Neural cell (in vitro differentiated cells): ENCODE measurements around the gene TAOK1. TPM values are rescaled to one million over a fixed set of nuclear protein-coding genes. Genes with fewer than 3 reads are reported as not detected.

Experiments
- H2AFZ ChIP-seq: fragments of 200-600, 300-800 bp; sonication (generic), shearing (Covaris generic); 2 replicates; pipeline ENCODE4 v1.6.0; 2014; ENCODE audit warnings: low read depth, mild to moderate bottlenecking, antibody characterized with exemption, low read length, moderate library complexity
- H3F3A ChIP-seq: fragments of 200-600 bp; shearing (Covaris generic); 2 replicates; pipeline ENCODE4 v1.6.1; 2016; ENCODE audit warnings: mild to moderate bottlenecking, moderate library complexity, mixed read lengths, antibody characterized with exemption, low read length; ENCODE audit not compliant: insufficient read depth, poor library complexity, severe bottlenecking
- H3K27ac ChIP-seq: fragments of 200-600, 300-800 bp; sonication (generic), shearing (Covaris generic); 2 replicates; pipeline ENCODE4 v1.5.1; 2014; ENCODE audit warnings: mild to moderate bottlenecking, low read length, moderate library complexity
- H3K27me3 ChIP-seq: fragments of 300-800, 200-600 bp; sonication (generic), shearing (Covaris generic); 2 replicates; pipeline ENCODE4 v1.6.0; 2014; ENCODE audit warnings: mild to moderate bottlenecking, low read depth, low read length, moderate library complexity; ENCODE audit not compliant: insufficient read depth
- H3K36me3 ChIP-seq: fragments of 300-800, 200-600 bp; sonication (generic), shearing (Covaris generic); 2 replicates; pipeline ENCODE4 v1.5.1; 2014; ENCODE audit warnings: mild to moderate bottlenecking, antibody characterized with exemption, low read length, moderate library complexity; ENCODE audit not compliant: insufficient read depth
- H3K4me2 ChIP-seq: fragments of 300-800, 200-600 bp; sonication (generic), shearing (Covaris generic); 2 replicates; pipeline ENCODE4 v1.6.0; 2014; ENCODE audit warnings: mild to moderate bottlenecking, low read length
- H3K4me3 ChIP-seq: fragments of 300-800, 200-600 bp; sonication (generic), shearing (Covaris generic); 2 replicates; pipeline ENCODE4 v1.5.1; 2014; ENCODE audit warnings: mild to moderate bottlenecking, low read length, moderate library complexity
- H3K79me2 ChIP-seq: fragments of 200-600 bp; shearing (Covaris generic); replicated peaks from 2 replicates; pipeline ENCODE4 v1.6.0; 2014; ENCODE audit warnings: mild to moderate bottlenecking, low read length, moderate library complexity; ENCODE audit not compliant: insufficient read depth
- H3K9ac ChIP-seq: fragments of 300-800, 200-600 bp; sonication (generic), shearing (Covaris generic); 2 replicates; pipeline ENCODE4 v1.6.1; 2016; ENCODE audit warnings: mild to moderate bottlenecking, low read length, mixed read lengths
- H3K9me2 ChIP-seq: fragments of 200-600 bp; shearing (Covaris generic); 2 replicates; pipeline ENCODE4 v1.6.1; 2016; ENCODE audit warnings: mild to moderate bottlenecking, low read length, mixed read lengths; ENCODE audit not compliant: insufficient read depth
- H3K9me3 ChIP-seq: fragments of 200-600, 300-800 bp; sonication (generic), shearing (Covaris generic); 2 replicates; pipeline ENCODE4 v1.6.1; 2016; ENCODE audit warnings: mild to moderate bottlenecking, mixed run types, low read length, moderate library complexity, mixed read lengths
- H4K20me1 ChIP-seq: fragments of 200-600 bp; shearing (Covaris generic); 2 replicates; pipeline ENCODE4 v1.6.1; 2016; ENCODE audit warnings: mild to moderate bottlenecking, mixed run types; ENCODE audit not compliant: insufficient read depth
- EP300 ChIP-seq: fragments of 450-650 bp; conservative IDR thresholded peaks from 2 replicates; pipeline ENCODE4 v1.6.1; 2014; ENCODE audit warnings: antibody characterized with exemption, mild to moderate bottlenecking, moderate library complexity; ENCODE audit not compliant: poor library complexity, severe bottlenecking
- EZH2 ChIP-seq: fragments of 200-600, 300-800 bp; shearing (Covaris generic), sonication (generic); IDR thresholded peaks from 2 replicates; pipeline ENCODE4 v1.6.1; 2014; ENCODE audit warnings: antibody characterized with exemption, low read length, borderline replicate concordance, mild to moderate bottlenecking; ENCODE audit not compliant: insufficient read depth, poor library complexity, severe bottlenecking
- MXI1 ChIP-seq: fragments of 450-650 bp; conservative IDR thresholded peaks from 2 replicates; pipeline ENCODE4 v1.6.1; 2014; ENCODE audit warnings: antibody characterized with exemption, mild to moderate bottlenecking; ENCODE audit not compliant: poor library complexity, severe bottlenecking
- POLR2AphosphoS5 ChIP-seq: IDR thresholded peaks from 2 replicates; pipeline ENCODE4 v1.6.1; 2012
- RAD21 ChIP-seq: fragments of 450-650 bp; conservative IDR thresholded peaks from 2 replicates; pipeline ENCODE4 v1.6.1; 2014; ENCODE audit warnings: antibody characterized with exemption, mild to moderate bottlenecking, moderate library complexity
- SMC3 ChIP-seq: fragments of 450-650 bp; conservative IDR thresholded peaks from 2 replicates; pipeline ENCODE4 v1.6.1; 2014; ENCODE audit warnings: antibody characterized with exemption, mild to moderate bottlenecking, moderate library complexity; ENCODE audit not compliant: poor library complexity
- polyA plus RNA-seq: library from polyadenylated mRNA; depleted of rRNA; stranded (reverse); fragments of >200 nt; gene quantifications from 2 replicates; pipeline ENCODE4 v1.2.3, GENCODE V29; 2014
- TF ChIP-seq, protein P1 (sequence below): IDR thresholded peaks from 2 replicates; pipeline ENCODE4 v1.6.1; 2012; ENCODE audit warnings: borderline replicate concordance
- TF ChIP-seq, protein P2 (sequence below): fragments of 450-650 bp; IDR thresholded peaks from 2 replicates; pipeline ENCODE4 v1.5.1; 2014; ENCODE audit warnings: antibody characterized with exemption, mild to moderate bottlenecking, moderate library complexity; ENCODE audit not compliant: poor library complexity, severe bottlenecking

The TAOK1 gene
- polyA plus RNA-seq, 1 donor from 2014 or later, result 53.2 TPM

DNA sequence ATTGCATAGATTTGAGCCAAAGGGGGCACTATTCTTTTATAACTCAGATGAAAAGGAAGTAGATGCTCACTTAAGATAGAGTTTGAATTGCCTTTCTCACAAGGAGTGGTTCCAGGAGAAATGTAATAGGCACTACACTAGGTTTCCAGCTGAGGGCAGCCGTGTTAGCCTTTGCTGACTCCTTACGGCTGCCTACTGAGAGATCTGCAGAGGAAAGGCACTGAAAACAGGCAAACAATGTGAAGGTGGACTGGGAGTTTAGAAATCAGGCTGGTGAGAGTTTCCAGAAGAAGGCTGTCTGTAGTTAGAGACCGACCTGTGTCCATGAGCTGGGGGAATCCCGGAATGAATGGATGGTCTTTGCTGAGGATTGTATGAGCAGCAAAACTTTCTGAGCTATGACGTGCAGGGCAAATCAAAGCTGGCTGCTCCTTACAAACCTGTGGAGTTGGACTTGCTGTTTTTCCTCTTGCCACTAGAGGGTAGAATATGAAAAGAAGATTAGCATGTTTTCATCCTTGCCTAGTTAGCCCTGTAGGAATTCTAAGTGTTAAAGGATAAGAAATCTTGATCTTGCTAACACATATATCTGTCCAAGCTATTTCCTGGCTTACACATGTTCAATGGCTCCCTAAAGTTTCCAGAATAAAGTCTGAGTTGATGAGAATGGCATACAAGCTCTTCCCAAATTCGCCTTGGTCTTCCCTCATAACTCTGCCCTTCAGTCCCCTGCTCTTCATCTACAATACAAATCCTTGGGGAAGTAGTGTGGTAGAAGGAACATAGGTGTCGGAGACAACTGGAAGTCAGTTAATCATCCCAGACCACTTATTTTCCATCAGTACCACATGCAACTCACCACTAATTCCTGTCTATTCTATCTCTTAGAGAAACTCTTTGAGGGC is 20.1 kb upstream of the TAOK1 start:
- Histone ChIP-seq H3K4me2 (no peak overlapping the region), H3K27me3 (no peaks in the 10 kb centered on the region), H3K9ac (no peak overlapping the region), H3K9me3 (no peaks in the 10 kb centered on the region), H2AFZ (no peak overlapping the region), H3K79me2 (no peaks in the 10 kb centered on the region), H3K36me3 (no peaks in the 10 kb centered on the region), H4K20me1 (no peaks in the 10 kb centered on the region), H3F3A (no peaks in the 10 kb centered on the region), H3K9me2 (no peaks in the 10 kb centered on the region), H3K27ac (no peak overlapping the region), H3K4me3 (no peak overlapping the region)
- TF ChIP-seq RAD21, result peak; percentile 88
- TF ChIP-seq, protein P1, sequence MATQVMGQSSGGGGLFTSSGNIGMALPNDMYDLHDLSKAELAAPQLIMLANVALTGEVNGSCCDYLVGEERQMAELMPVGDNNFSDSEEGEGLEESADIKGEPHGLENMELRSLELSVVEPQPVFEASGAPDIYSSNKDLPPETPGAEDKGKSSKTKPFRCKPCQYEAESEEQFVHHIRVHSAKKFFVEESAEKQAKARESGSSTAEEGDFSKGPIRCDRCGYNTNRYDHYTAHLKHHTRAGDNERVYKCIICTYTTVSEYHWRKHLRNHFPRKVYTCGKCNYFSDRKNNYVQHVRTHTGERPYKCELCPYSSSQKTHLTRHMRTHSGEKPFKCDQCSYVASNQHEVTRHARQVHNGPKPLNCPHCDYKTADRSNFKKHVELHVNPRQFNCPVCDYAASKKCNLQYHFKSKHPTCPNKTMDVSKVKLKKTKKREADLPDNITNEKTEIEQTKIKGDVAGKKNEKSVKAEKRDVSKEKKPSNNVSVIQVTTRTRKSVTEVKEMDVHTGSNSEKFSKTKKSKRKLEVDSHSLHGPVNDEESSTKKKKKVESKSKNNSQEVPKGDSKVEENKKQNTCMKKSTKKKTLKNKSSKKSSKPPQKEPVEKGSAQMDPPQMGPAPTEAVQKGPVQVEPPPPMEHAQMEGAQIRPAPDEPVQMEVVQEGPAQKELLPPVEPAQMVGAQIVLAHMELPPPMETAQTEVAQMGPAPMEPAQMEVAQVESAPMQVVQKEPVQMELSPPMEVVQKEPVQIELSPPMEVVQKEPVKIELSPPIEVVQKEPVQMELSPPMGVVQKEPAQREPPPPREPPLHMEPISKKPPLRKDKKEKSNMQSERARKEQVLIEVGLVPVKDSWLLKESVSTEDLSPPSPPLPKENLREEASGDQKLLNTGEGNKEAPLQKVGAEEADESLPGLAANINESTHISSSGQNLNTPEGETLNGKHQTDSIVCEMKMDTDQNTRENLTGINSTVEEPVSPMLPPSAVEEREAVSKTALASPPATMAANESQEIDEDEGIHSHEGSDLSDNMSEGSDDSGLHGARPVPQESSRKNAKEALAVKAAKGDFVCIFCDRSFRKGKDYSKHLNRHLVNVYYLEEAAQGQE, result no peak
- TF ChIP-seq SMC3, result peak; percentile 88
- TF ChIP-seq MXI1, result no peak
- no peak for TF ChIP-seq EP300
- TF ChIP-seq, protein P2, sequence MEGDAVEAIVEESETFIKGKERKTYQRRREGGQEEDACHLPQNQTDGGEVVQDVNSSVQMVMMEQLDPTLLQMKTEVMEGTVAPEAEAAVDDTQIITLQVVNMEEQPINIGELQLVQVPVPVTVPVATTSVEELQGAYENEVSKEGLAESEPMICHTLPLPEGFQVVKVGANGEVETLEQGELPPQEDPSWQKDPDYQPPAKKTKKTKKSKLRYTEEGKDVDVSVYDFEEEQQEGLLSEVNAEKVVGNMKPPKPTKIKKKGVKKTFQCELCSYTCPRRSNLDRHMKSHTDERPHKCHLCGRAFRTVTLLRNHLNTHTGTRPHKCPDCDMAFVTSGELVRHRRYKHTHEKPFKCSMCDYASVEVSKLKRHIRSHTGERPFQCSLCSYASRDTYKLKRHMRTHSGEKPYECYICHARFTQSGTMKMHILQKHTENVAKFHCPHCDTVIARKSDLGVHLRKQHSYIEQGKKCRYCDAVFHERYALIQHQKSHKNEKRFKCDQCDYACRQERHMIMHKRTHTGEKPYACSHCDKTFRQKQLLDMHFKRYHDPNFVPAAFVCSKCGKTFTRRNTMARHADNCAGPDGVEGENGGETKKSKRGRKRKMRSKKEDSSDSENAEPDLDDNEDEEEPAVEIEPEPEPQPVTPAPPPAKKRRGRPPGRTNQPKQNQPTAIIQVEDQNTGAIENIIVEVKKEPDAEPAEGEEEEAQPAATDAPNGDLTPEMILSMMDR, result peak; percentile 91
- TF ChIP-seq EZH2, result no peak

DNA sequence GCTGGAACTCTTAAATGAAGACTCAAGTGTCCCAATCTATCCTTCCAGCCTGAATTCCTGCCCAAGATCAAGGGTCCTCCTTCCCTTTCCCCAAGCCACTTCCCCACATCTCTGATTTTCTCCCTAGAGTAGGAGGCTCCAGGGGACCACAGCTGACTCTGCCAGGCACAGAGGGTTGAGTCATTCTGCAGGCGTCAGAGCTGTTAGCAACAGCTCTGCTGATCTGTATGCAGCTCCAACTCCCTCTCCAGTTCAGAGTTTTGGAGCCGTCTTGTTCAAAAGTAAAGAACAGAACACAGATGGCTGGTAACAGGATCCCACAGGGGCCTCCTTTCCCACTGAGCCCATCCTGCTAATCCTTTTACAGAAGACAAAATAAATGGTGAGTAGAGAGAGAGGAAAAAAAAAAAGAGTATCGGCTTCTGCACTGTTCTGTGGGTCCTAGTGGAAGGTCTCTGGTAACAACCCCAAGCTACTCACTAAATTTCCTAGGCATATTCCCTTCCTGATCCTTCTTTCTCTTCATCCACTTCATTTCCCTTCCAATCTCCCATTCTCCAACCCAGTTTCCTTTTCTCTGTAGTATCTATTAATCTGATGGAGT is 13.4 kb upstream of the TAOK1 start:
- Histone ChIP-seq H3K9ac (no peak overlapping the region), H3K27me3 (no peaks in the 10 kb centered on the region), H3K36me3 (no peaks in the 10 kb centered on the region), H2AFZ (no peak overlapping the region), H4K20me1 (no peaks in the 10 kb centered on the region), H3K9me3 (no peaks in the 10 kb centered on the region), H3K4me2 (no peak overlapping the region), H3K27ac (no peak overlapping the region), H3F3A (no peaks in the 10 kb centered on the region), H3K4me3 (no peak overlapping the region), H3K9me2 (no peaks in the 10 kb centered on the region), H3K79me2 (no peaks in the 10 kb centered on the region)
- TF ChIP-seq POLR2AphosphoS5 (no peak), EP300 (no peak), EZH2 (no peak), MXI1 (no peak)
- TF ChIP-seq, protein P2, result no peak
- TF ChIP-seq, protein P1, result no peak
